HL-60 (cell line): ENCODE results near the gene WBP2.

Source experiments
- DNase-seq, 2 experiments: peaks; one replicate each; pipeline ENCODE4 v3.0.0-alpha.2; 2010 to 2020; ENCODE audit warnings: low read depth in 1 of 2, low spot score in 1 of 2
- H3K27ac ChIP-seq: fragments of 250-450 bp; sonication (Bioruptor Pico); replicated peaks from 2 replicates; pipeline ENCODE4 v1.5.1; 2020; ENCODE audit warnings: mild to moderate bottlenecking, moderate library complexity
- H3K27me3 ChIP-seq: fragments of 250-450 bp; sonication (Bioruptor Pico); 2 replicates; pipeline ENCODE4 v1.5.1; 2021; ENCODE audit warnings: mild to moderate bottlenecking, moderate library complexity; ENCODE audit not compliant: insufficient read depth, poor library complexity, severe bottlenecking
- H3K4me3 ChIP-seq: replicated peaks from 2 replicates; pipeline ENCODE4 v1.5.1; 2011; ENCODE audit warnings: mild to moderate bottlenecking, control low read depth, low read length; ENCODE audit not compliant: insufficient read depth
- CTCF ChIP-seq: IDR thresholded peaks from one replicate; pipeline ENCODE4 v1.5.1; 2011; ENCODE audit warnings: low read length, control low read depth, inconsistent platforms; ENCODE audit not compliant: insufficient read depth
- GABPA ChIP-seq: IDR thresholded peaks from 2 replicates; pipeline ENCODE4 v1.6.1; 2012; ENCODE audit warnings: low read depth
- POLR2AphosphoS5 ChIP-seq: IDR thresholded peaks from 2 replicates; pipeline ENCODE4 v1.6.1; 2012; ENCODE audit warnings: low read depth
- REST ChIP-seq: IDR thresholded peaks from 2 replicates; pipeline ENCODE4 v1.6.1; 2012; ENCODE audit warnings: low read depth; ENCODE audit not compliant: insufficient replicate concordance
- SPI1 ChIP-seq: IDR thresholded peaks from 2 replicates; pipeline ENCODE4 v1.6.1; 2012; ENCODE audit warnings: low read depth, mild to moderate bottlenecking, borderline replicate concordance

Gene WBP2

GRCh38 chr17:75810216-75810615, 44.9 kb downstream of the WBP2 start:
- Histone ChIP-seq H3K4me3 (no peak overlapping the region), H3K27ac (no peak overlapping the region), H3K27me3 (no peaks in the 10 kb centered on the region)
- TF ChIP-seq POLR2AphosphoS5, result 0 out of 2 replicates have a peak, but pooled peaks have one; percentile 25
- TF ChIP-seq GABPA, result no peak
- no peak for DNase-seq

- no peaks in the 10 kb centered on the region for H3K27me3 ChIP-seq
These were observed 45.5 kb downstream of the WBP2 start for GRCh38 chr17:75809631-75810111.

GRCh38 chr17:75808905-75809621, 46.1 kb downstream of the WBP2 start:
- Histone ChIP-seq H3K27me3 (no peaks in the 10 kb centered on the region), H3K4me3 (no peak overlapping the region), H3K27ac (no peak overlapping the region)
- no peak for DNase-seq
- TF ChIP-seq GABPA (no peak), POLR2AphosphoS5 (no peak), CTCF (no peak), REST (no peak), SPI1 (no peak)

More at GRCh38 chr17:75809631-75810111, 45.5 kb downstream of the WBP2 start:
- no peak overlapping the region for H3K27ac ChIP-seq
- H3K4me3 ChIP-seq, result no peak overlapping the region
- TF ChIP-seq GABPA, result no peak
- no peak for TF ChIP-seq POLR2AphosphoS5
- no peak for TF ChIP-seq REST
- no peak for TF ChIP-seq SPI1
- no peak for TF ChIP-seq CTCF
- DNase-seq, result no peak

- no peaks in the 10 kb centered on the region for H3K27me3 ChIP-seq
- TF ChIP-seq REST, result no peak
- TF ChIP-seq CTCF, result no peak
- no peak for TF ChIP-seq SPI1
- TF ChIP-seq GABPA, result no peak
- no peak for TF ChIP-seq POLR2AphosphoS5
- DNase-seq, result no peak
- H3K4me3 ChIP-seq, result no peak overlapping the region
- no peak overlapping the region for H3K27ac ChIP-seq
These were observed 46.6 kb downstream of the WBP2 start for GRCh38 chr17:75808549-75808904.
